ENCODE data around the gene SURF1.

DNA sequence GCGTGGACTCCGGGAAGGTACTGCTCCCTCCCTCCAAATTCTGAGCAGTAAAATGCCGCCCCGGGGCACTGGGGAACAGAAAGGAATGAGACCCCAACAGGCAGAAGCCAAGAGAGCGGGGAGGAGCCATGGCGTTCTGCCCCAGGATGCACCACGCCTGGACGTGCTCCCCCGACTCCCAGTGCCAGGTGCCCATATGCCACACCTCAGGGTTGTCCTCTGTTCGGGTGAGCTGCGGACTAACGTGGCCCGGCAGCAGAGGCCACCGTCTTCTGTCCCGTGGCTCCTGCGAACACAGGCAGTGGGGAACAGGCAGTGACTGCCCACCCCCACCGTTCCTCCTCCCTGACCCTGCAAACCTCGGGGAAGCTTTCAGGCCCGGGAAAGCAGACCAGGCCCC, 25.1 kb downstream of the SURF1 start:
- TF ChIP-seq, protein P1, sequence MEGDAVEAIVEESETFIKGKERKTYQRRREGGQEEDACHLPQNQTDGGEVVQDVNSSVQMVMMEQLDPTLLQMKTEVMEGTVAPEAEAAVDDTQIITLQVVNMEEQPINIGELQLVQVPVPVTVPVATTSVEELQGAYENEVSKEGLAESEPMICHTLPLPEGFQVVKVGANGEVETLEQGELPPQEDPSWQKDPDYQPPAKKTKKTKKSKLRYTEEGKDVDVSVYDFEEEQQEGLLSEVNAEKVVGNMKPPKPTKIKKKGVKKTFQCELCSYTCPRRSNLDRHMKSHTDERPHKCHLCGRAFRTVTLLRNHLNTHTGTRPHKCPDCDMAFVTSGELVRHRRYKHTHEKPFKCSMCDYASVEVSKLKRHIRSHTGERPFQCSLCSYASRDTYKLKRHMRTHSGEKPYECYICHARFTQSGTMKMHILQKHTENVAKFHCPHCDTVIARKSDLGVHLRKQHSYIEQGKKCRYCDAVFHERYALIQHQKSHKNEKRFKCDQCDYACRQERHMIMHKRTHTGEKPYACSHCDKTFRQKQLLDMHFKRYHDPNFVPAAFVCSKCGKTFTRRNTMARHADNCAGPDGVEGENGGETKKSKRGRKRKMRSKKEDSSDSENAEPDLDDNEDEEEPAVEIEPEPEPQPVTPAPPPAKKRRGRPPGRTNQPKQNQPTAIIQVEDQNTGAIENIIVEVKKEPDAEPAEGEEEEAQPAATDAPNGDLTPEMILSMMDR (IDR thresholded peaks at IDR 0.05; ENCODE audit: borderline replicate concordance, extremely low read depth, low read length, poor library complexity, severe bottlenecking), result no peak
- TF ChIP-seq EZH2 (IDR thresholded peaks at IDR 0.05; ENCODE audit: borderline replicate concordance, low read depth, low read length, severe bottlenecking), result no peak

Measured in DND-41 (cell line).